Activated CD8-positive, alpha-beta memory T cell treated with anti-CD3 and anti-CD28 coated beads, Interleukin-2, amount 50 U/mL, for 4 hours (primary cell): Measurements from ENCODE around the gene PIP5K1C.
A peak's percentile ranks its signal among the peaks of the same experiment; 100 is the strongest.

ENCODE experiments used
- DNase-seq: peaks from one replicate; pipeline ENCODE4 v3.0.0-alpha.2; 2020

Gene PIP5K1C

DNA sequence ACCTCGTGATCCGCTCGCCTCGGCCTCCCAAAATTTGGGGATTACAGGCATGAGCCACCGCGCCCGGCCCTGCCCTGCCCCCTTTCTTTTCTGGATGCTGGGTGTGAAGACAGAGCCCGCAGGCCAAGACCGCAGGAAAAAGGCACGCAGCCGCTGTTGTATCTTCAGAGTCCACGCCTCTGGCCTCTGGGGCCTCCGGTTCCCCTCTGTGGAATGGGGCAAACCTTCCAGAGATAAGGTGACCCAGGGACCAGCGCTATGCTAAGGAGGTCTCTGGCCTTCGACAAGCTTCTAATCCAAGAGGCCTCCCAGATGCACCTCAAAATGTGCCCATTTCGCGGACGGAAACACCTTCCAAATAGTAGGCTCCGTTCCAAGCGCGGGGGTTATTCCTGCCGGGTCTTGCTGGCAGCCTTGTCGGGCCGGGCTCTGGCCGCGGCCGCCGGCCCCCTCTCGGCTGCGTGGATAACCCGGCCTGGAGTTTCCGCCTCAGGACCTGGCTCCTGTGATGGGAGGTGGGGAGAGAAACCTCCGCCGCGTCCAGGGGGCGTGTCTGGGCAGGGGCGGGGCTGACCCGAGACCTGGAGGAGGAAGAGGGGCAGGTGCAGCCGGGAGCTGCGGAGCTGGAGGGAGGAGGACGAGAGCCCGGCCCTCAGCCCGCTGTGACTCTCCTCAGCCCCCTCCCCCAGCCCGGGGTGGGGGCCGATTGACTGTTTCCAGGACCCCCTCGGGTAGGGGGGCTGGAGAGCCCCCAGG, 21.0 kb upstream of the PIP5K1C start:
- peak; percentile 85 for DNase-seq

DNA sequence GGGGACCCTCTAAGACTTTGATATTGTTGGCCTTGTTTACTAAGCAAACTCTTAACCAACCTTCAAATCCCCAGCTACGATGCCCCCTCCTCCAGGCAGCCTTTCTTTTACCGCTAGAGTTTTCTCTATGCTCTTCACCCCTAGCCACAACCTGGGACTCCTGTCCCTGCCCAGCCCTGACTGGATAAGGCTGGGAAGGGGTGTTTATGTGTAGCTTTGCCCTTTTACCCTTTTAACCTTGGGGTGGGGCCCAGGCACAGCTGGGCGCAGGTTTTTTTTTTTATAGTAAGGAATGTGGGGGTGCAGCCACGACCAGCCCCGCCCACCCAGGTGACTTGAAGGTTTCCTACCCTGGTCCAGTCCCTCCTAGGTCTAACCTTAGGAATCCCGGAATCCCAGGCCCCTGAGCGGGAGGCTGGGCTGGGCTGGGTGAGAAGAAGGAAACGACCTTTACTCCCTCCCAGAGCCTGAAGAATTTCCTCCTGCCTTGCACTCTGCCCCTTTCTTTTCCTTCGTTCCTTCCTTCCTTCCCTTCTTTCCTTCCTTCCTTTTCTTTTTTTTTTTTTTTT, 20.2 kb upstream of the PIP5K1C start:
- DNase-seq, result no peak

DNA sequence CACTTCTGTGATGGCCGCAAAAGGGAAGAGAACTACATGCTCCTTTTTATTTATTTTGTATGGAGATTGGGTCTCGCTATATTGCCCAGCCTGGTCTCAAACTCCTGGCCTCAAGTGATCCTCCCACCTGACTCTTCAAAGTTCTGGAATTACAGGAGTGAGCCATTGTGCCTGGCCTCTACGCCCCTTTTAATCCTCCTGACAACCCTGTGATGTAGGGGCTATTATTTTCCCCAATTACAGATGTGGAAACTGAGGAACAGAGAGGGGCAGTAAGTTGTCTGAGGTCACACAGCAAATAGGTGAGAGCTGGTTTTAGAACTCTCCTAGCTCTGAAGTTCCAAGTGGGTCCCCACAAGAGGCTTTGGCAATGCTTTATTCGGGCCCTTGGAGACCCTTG, 19.6 kb upstream of the PIP5K1C start:
- DNase-seq, result no peak

DNA sequence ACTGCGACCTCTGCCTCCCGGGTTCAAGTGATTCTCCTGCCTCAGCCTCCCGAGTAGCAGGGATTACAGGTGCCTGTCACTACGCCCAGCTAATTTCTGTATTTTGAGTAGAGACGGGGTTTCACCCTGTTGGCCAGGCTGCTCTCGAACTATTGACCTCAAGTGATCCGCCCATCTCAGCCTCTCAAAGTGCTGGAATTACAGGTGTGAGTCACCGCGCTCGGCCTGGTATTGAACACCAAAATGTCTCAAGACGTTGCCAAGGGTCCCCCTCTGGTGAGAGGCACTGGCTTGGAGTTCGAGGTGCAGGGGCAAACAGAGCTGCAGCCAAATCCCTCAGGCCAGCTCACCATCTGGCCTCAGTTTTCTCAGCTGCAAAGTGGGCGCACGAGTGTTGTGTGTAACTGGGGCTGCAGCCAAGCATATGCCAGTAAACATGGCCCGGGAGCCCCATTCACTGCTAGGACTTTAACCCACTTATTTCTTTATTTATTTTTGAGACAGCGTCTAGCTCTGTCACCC, 15.9 kb upstream of the PIP5K1C start:
- DNase-seq, result no peak

DNA sequence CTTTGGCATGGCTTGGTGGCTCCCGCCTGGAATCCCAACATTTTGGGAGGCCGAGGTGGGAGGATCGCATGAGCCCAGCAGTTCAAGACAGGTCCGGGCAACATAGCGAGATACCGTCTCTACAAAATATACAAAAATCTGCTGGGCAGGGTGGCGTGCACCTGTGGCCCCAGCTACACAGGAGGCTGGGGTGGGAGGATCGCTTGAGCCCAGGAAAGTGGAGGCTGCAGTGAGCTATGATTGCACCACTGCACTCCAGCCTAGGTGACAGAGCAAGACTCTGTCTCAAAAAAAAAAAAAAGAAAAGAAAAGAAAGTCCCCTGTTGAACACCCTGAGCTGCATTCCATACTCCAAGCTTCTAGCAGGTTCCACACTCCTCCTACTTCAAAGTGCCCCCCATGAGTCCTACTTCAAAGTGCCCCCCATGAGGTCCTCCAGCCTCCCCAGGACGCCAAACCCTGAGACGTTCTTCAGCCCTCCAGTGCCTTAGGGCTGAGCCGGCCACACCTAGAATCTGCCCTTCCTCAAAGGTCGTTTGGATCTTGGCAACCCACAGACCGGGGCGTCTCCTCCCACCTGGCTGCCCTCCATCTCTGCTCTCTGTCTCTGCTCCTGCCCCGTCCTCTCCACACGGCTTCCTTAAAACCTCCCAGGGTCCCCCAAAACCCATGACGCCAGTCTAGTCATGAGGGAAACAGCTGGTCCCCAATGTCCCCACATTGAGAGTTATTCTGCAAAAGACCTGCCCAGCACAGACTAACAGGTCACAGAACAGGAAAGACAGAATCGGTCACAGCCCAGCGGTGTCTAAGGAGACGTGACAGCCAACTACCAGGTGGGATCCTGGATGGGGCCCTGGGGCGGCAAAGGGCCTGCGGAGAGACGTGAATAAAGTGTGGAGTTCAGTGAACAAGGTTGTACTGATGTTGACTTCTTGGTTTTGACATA, 12.7 kb upstream of the PIP5K1C start:
- no peak for DNase-seq

DNA sequence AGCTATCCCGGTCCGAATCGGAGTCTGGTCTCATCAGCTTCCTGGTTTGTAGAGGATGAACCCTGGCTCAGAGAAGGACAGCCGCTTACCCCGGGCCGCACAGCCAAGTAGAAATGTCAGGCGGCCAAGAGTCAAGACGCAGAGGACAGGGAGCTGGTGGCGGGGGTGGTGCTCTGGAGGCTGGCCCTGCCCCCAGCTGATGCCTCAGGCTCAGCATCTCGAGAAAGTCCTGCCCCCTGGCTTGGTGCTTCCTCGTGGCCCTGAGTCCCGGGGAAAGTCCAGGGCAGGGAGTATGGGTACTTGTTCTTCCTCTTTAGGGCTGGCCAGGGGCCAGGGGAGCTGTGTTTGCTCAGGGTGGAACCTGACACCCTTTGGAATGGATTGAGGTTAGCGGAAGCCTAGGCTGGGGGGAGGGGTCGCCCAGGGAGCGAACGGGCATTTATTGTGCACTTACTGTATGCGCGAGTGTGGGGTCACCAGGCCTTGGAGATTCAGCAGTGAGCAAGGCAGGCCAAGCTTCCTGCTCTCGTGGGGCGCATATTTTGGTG, 10.1 kb upstream of the PIP5K1C start:
- no peak for DNase-seq

DNA sequence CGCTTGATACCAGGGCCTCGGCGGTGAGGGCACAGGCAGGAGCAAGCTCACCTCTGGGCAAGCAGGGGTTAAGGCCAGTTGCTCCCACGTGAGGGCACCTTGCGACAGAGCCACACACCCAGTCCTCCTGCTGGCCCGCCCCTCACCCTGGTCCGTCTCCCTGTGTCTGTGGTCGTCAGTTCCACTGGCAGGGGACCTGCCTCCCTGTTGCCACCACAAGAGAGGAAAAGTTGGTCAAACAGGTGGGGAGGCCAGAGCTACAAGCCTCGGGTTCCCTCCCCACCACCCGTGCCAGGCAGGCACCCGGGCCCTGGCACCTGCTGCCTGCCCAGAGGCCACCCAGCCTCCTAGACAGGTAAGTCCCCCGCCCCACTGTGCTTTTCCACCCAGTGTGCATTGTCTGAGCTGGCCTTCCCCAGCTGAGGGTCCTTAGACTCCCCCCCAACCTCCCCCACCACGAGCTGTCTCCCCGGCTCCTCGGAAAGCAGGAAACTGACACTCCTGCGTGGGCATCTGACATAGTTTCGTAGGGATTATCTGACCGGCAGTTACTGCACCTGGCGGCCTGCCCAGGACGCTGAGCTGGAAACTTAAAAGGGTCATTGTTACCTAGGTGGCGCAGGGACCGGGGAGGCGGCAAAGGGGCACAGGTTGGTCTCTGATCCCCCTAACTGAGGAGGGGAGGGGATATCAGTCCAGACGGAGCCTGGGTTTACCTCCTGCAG, 8.1 kb upstream of the PIP5K1C start, which contains the start of gene TJP3:
Gene TJP3, plus strand, starts transcription at position 178 of the 725 bp plus-strand sequence. CDS start 20,049 bp downstream, outside the sequence.
- no peak for DNase-seq

DNA sequence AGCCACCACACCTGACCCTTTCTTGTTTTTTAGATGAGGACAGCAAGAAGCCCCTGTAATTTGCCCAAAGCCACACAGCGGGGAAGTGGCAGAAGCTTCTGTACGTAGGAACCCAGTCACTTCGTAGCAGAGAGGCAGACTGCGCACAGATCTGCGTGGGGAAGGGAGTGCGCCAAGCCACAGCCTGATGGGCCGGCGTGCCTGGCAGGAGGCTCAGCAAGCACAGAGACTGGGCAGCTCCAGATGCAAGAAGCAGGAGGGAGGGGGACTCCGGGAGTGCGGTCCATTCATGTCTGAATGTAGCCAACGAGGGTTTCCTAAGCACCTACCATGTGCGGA, 7.6 kb upstream of the PIP5K1C start:
- DNase-seq, result no peak

DNA sequence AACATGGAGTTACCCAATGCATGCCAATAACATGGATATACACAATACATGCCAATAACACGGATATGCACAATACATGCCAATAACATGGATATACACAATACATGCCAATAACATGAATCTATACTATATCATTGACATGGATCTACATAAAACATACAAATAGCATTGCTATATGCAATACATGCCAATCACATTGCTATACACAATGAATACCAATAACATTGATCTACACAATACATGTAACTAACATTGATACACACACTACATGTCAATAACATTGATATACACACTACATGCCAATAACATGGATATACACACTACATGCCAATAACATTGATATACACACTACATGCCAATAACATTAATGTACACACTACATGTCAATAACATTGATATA, 932 bp upstream of the PIP5K1C start:
- no peak for DNase-seq

DNA sequence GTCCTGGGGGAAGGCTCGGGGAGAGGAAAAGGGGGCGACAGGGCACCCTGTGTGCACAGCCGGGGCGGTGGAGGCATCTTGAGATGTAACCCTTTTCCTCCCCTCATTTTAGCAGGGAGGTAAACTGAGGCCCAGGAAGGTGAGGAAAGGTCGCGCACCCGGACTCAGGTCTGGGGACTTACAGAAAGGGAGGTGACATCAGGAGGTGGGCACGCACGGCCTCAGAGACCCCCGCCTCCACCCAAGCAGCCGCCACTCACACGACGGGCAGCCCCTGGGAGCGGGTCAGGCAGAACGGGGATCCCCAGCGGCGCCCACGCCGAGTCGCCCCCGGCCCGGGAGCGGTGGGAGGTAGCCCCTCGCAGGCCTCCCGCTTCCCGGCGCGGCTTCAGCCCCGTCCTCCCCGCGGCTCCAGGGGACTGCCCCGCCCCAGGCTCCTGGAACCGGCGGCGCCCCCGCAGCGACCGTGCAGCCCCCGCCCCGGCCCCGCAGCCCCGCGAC, 477 bp downstream of the PIP5K1C start:
- peak; percentile 33 for DNase-seq

DNA sequence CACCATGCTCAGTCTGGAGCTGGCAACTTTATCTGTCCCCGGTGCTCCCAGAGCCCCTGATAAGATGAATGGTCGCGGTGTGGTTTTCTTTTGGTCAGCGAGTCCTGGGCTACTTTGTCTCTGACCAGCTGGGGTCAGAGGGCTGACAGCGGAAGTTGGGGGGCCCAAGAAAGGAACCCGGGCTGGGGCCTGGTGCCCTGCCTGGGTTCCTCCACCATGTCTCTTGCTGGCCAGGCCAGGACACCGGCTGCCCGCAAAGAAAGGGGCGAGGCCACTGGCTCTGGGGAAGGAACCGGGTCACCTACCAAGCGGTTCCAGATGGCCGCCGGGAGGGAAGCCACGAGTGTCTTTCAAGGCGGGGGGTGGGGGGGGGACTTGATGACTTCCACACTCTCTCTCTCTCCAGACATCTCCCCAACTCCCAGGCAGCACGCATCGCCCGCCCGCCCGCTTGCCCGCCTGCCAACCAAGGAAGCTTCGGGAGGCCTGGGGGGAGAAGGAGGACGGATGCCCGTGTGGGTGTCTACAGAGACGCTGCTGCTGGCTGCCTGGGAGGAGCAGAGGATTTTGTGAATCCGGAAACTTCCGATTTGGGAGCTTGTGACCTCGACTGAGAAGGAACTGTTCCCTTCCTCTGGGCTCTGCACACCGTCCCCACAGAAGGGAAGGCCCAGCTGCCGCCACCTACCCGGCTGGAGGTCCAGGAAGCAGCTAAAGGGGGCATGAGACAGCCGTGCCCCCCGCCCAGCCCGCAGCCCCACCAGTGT, 1.1 kb downstream of the PIP5K1C start:
- DNase-seq, result no peak

DNA sequence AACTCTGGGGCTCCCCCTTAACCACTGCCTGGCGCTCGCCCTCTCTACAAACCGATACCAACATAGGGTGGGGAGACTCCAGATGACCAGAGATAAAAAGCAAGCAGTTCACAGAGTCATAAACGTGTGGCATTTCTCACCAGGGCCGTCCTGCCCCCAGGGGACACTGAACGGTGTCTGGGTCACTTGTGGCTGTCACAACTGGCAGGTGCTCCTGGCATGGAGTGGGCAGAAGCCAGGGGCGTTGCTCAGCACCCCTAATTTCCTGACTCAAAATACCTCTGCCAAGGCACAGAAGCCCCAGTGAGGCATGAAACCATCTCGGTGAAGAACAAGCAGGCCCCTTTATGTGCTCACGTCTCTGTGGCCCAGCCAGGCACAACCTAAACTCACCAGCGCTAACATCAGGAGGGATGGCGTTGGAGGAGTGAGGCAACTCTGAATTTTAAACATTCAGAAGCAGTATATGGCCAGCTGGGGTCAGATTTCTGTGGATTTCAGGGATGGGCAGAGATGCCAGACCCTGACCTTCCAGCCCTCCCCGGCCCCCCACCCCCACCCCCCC, 1.8 kb downstream of the PIP5K1C start:
- no peak for DNase-seq

DNA sequence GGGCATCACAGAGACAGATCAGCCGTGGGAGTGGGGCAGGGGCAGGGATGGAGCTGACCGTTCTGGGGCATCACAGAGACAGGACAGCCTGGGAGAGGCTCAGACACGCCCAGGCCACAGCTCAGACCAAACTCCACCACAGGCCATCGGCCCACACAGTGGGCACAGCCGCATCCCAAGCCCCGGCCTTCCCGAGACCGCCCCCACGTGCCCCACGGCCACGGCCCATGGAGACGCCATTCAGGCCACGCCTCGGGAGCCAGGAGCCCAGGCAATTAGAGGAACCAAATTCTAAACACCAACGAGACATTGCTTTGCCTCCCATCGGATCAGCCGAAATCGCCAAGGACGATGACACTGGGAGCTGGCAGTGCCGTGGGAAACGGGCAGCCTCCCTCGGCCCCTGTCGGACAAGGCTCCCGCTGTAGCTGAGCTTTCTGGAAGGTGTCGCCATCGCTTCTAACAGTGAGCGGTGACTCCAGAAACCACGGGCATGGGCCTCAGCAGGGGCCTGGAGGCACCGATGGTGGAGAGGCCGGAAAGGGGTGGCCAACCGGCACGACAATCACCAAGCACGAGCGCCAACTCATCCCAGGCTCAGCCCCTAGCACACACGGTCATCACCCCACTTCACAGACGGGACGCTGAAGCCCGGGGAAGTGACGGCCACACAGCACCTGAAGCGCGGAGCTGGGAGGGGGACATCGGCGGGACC, 2.4 kb downstream of the PIP5K1C start:
- DNase-seq, result no peak

DNA sequence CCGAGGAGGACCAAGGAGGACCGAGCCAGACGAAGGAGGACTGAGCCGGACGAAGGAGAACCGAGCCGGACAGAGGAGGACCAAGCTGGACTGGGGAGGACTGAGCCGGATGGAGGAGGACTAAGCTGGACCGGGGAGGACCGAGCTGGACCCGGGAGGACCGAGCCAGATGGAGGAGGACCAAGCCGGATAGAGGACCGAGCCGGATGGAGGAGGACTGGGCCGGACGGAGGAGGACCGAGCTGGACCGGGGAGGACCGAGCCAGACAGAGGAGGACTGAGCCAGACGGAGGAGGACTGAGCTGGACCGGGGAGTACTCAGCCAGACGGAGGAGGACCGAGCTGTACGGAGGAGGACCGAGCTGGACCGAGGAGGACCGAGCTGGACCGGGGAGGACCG, 3.2 kb downstream of the PIP5K1C start:
- no peak for DNase-seq

DNA sequence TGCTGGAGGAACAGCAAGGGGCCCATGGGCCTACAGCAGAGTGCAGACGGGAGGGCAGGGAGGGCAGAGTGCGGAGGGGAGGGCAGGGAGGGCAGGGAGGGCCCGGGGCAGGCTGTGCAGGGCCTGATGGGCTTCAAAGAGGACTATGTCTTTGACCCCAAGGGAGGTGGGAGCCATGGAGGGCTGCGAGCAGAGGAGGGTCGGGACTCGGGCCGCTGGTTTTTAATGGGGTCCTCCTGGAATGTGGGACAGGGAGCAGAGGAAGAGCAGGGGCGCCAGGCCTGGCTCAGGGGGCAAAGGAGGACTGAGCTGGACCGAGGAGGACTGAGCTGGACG, 3.6 kb downstream of the PIP5K1C start:
- no peak for DNase-seq

DNA sequence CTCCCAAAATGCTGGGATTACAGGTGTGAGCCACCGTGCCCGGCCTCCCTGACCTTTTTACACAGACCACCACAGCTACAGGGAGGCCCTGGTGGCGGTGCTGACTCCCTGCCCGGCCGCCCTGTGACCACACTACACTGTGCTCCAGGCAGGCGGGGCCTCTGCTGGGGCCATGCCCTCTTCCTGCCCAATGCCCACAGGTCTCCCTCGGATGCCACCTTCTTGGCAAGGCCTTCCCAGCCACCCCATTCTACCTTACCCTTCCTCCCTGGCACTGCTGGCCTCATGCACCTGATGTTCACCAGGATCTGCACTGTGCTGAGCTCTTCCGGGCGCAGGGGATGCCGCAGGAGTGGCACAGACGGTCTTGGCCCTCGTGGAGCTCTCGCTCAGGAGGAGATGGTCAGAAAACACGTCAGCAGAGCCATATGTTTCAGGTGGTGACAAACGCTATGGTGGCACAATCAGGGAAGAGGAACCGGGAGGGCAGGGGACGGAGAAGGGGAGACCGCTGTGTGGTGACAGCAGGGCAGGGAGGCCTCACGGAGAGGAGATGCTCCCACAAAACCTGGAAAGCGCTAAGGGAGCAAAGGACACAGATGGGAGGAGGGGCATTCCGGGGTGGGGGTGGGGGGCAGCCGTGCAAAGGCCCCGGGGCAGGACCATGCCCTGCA, 4.1 kb downstream of the PIP5K1C start:
- no peak for DNase-seq

DNA sequence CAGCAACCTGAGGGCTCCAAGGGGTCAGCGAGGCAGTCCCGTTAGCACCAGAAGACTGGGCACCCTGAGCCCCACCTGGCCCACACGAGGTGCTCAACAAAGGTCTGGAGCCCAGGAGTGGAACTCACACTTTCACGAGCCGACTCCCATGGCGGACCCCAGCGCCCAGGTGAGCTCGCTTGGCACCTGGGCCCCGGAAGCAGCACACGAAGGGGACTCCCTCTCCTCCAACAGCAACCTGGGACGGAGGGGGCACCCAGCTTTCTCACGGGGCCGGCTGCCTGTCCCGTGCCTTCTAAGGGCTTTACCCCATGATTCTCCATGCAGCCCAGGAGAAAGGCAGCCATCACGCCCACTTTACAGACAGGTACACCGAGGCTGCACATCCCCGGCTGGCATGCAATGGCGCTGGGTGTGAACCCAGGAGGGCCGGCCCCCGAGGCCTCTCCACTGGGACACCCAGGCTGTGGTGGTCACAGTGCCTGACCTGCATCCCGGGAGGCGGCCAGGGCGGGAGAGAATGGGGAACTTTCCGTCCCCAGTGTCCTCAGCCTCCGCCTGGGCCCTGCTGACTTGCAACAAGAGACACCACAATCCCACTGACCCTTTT, 5.0 kb downstream of the PIP5K1C start:
- no peak for DNase-seq

DNA sequence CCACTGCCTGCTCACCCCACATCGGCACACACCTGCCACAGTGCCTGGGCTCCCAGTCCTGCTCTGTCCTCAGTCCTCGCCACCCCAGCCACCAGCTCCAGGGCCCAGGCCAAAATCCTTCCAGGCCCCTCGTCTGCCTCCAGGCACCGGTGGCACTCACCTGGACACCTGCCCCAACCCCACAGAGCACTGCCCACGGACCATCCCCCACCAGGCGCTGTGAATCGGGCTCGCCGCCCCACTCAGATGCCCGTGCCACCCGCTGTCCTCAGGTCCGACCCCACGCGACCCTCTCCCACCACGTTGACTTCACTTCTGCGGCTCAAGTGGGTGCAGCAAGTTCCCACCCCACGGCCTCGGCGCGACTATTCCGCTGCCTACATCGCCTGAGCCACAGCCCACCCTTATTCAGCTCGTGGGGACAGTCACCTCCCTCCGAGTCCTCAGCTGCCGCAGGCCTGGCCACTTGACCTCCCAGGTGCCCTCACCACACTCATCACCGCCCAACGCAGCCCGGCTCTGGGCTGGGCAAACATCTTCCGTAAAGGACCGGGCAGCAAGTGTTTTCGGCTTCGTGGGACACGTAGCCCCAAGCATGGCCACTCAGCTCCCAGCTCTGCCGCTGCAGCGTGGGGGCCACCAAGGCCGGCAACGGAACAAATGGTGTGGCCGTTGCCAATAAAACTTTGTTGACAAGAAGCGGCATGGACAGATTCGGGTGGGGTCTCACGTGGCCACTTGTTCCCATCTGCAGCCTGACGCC, 5.7 kb downstream of the PIP5K1C start:
- DNase-seq, result no peak
